OCI-LY1 (cell line): Measurements from ENCODE around the gene ARGLU1.

Experiments
- H2AFZ ChIP-seq: fragments of 200-600 bp; sonication (generic), shearing (Covaris generic); 2 replicates; pipeline ENCODE4 v1.6.0; 2014; ENCODE audit warnings: antibody characterized with exemption, mild to moderate bottlenecking, low read length
- H3F3A ChIP-seq: fragments of 200-600 bp; sonication (generic), shearing (Covaris generic); 2 replicates; pipeline ENCODE4 v1.6.0; 2014; ENCODE audit warnings: mild to moderate bottlenecking, antibody characterized with exemption, low read length, moderate library complexity; ENCODE audit not compliant: insufficient read depth
- H3K27ac ChIP-seq: fragments of 200-600 bp; sonication (generic); 2 replicates; pipeline ENCODE4 v1.5.1; 2014; ENCODE audit warnings: low read length, mixed run types, mild to moderate bottlenecking, low read depth; ENCODE audit not compliant: poor library complexity, severe bottlenecking
- H3K27me3 ChIP-seq: fragments of 200-600 bp; sonication (generic); 2 replicates; pipeline ENCODE4 v1.6.0; 2014; ENCODE audit warnings: antibody characterized with exemption, mild to moderate bottlenecking, low read length, moderate library complexity; ENCODE audit not compliant: insufficient read depth
- H3K36me3 ChIP-seq: fragments of 200-600 bp; sonication (generic); 2 replicates; pipeline ENCODE4 v1.6.1; 2014; ENCODE audit warnings: mild to moderate bottlenecking, antibody characterized with exemption, low read length, moderate library complexity, mixed read lengths; ENCODE audit not compliant: insufficient read depth
- H3K4me1 ChIP-seq: fragments of 200-600 bp; sonication (generic); 2 replicates; pipeline ENCODE4 v1.5.1; 2014; ENCODE audit warnings: mild to moderate bottlenecking, low read length, moderate library complexity; ENCODE audit not compliant: insufficient read depth, severe bottlenecking
- H3K4me2 ChIP-seq: fragments of 200-600 bp; sonication (generic), shearing (Covaris generic); 2 replicates; pipeline ENCODE4 v1.6.1; 2014; ENCODE audit warnings: low read length
- H3K4me3 ChIP-seq: fragments of 200-600 bp; sonication (generic); 2 replicates; pipeline ENCODE4 v1.5.1; 2014; ENCODE audit warnings: low read length, low read depth, mild to moderate bottlenecking, mixed read lengths; ENCODE audit not compliant: poor library complexity, severe bottlenecking
- H3K79me2 ChIP-seq: fragments of 200-600 bp; shearing (Covaris generic); 2 replicates; pipeline ENCODE4 v1.6.1; 2016; ENCODE audit warnings: mixed run types, low read length, mixed read lengths; ENCODE audit not compliant: insufficient read depth
- H3K9ac ChIP-seq: fragments of 200-600 bp; sonication (generic), shearing (Covaris generic); 2 replicates; pipeline ENCODE4 v1.6.1; 2014; ENCODE audit warnings: mild to moderate bottlenecking, low read length, mixed read lengths
- H3K9me2 ChIP-seq: fragments of 200-600 bp; sonication (generic), shearing (Covaris generic); 2 replicates; pipeline ENCODE4 v1.6.1; 2014; ENCODE audit warnings: low read depth, mild to moderate bottlenecking, low read length, mixed read lengths
- H3K9me3 ChIP-seq: fragments of 200-600 bp; shearing (Covaris generic); 2 replicates; pipeline ENCODE4 v1.6.1; 2014; ENCODE audit warnings: low read length, mixed read lengths
- H4K20me1 ChIP-seq: fragments of 200-600 bp; sonication (generic), shearing (Covaris generic); 2 replicates; pipeline ENCODE4 v1.6.0; 2016; ENCODE audit warnings: mild to moderate bottlenecking, low read length; ENCODE audit not compliant: insufficient read depth
- CTCF ChIP-seq: fragments of 200-600 bp; sonication (generic), shearing (Covaris generic); IDR thresholded peaks from 2 replicates; pipeline ENCODE4 v1.5.1; 2017; ENCODE audit warnings: mild to moderate bottlenecking, antibody characterized with exemption, low read length, moderate library complexity, mixed read lengths
- EZH2 ChIP-seq: fragments of 200-600 bp; sonication (generic), shearing (Covaris generic); IDR thresholded peaks from 2 replicates; pipeline ENCODE4 v1.8.0; 2017; ENCODE audit warnings: borderline replicate concordance, mixed run types, mild to moderate bottlenecking, antibody characterized with exemption, low read length, moderate library complexity, mixed read lengths

ARGLU1 gene

GRCh38 chr13:106493533-106494220 is 74.3 kb downstream of the ARGLU1 start:
- Histone ChIP-seq H3K9ac (no peak overlapping the region), H3K4me2 (no peak overlapping the region), H3K9me3 (no peaks in the 10 kb centered on the region), H3K4me3 (no peak overlapping the region), H3K36me3 (no peaks in the 10 kb centered on the region), H3K79me2 (no peaks in the 10 kb centered on the region), H4K20me1 (no peaks in the 10 kb centered on the region), H3K27ac (no peak overlapping the region), H2AFZ (no peak overlapping the region), H3K27me3 (no peaks in the 10 kb centered on the region), H3K9me2 (no peaks in the 10 kb centered on the region), H3F3A (no peaks in the 10 kb centered on the region), H3K4me1 (no peaks in the 10 kb centered on the region)
- TF ChIP-seq CTCF (no peak), EZH2 (no peak)

GRCh38 chr13:106492588-106493475 is 75.1 kb downstream of the ARGLU1 start:
- no peak overlapping the region for H2AFZ ChIP-seq
- no peaks in the 10 kb centered on the region for H3K36me3 ChIP-seq
- no peaks in the 10 kb centered on the region for H3K9me3 ChIP-seq
- H4K20me1 ChIP-seq: no peaks in the 10 kb centered on the region
- no peak overlapping the region for H3K4me2 ChIP-seq
- no peak overlapping the region for H3K4me3 ChIP-seq
- no peaks in the 10 kb centered on the region for H3K27me3 ChIP-seq
- no peaks in the 10 kb centered on the region for H3K4me1 ChIP-seq
- H3K9me2 ChIP-seq: no peaks in the 10 kb centered on the region
- H3K9ac ChIP-seq: no peak overlapping the region
- no peaks in the 10 kb centered on the region for H3F3A ChIP-seq
- H3K27ac ChIP-seq: no peak overlapping the region
- H3K79me2 ChIP-seq: no peaks in the 10 kb centered on the region
- TF ChIP-seq CTCF (no peak), EZH2 (no peak)

GRCh38 chr13:106491928-106492587 is 75.9 kb downstream of the ARGLU1 start:
- no peak overlapping the region for H3K9ac ChIP-seq
- H3F3A ChIP-seq: no peaks in the 10 kb centered on the region
- H3K4me2 ChIP-seq: no peak overlapping the region
- no peaks in the 10 kb centered on the region for H3K36me3 ChIP-seq
- H3K4me3 ChIP-seq: no peak overlapping the region
- no peaks in the 10 kb centered on the region for H3K9me2 ChIP-seq
- H3K27me3 ChIP-seq: no peaks in the 10 kb centered on the region
- H3K9me3 ChIP-seq: no peaks in the 10 kb centered on the region
- H3K79me2 ChIP-seq: no peaks in the 10 kb centered on the region
- TF ChIP-seq EZH2 (no peak), CTCF (no peak)
- no peak overlapping the region for H2AFZ ChIP-seq
- H3K4me1 ChIP-seq: no peaks in the 10 kb centered on the region
- no peak overlapping the region for H3K27ac ChIP-seq
- H4K20me1 ChIP-seq: no peaks in the 10 kb centered on the region
